CD4-positive, alpha-beta T cell (primary cell): ENCODE data around the gene MMS19. TPM values are rescaled to one million over a fixed set of nuclear protein-coding genes. Genes with fewer than 3 reads are reported as not detected.

Experiments used
- ATAC-seq: fragments of 200-7000 bp; cut with Tn5 transposase; one replicate; pipeline ENCODE4 v1.10.0; 2022; ENCODE audit warnings: mild to moderate bottlenecking; ENCODE audit not compliant: poor library complexity
- CTCF ChIA-PET: fragments of 350-600 bp; sonication (Branson Sonifier 250); formaldehyde crosslinking; loops from one replicate; lab custom pipeline; 2021; ENCODE audit warnings: antibody characterized with exemption, inconsistent platforms; lab: Charles Lee
- POLR2A ChIA-PET: fragments of 350-600 bp; sonication (Branson Sonifier 250); formaldehyde crosslinking; loops from one replicate; lab custom pipeline; 2021; ENCODE audit warnings: antibody characterized with exemption, inconsistent platforms; lab: Charles Lee
- DNase-seq, 14 experiments: peaks; one replicate each; pipeline ENCODE4 v3.0.0-alpha.2; 2013 to 2020; ENCODE audit warnings: mixed read lengths in 2 of 14
- H3K27ac ChIP-seq, 2 donors: one replicate each; pipeline versions ENCODE4 v1.5.1 to v1.7.0; 2013; ENCODE audit warnings: low read length in 2 of 2, low read depth in 1 of 2, mild to moderate bottlenecking in 1 of 2
- H3K27me3 ChIP-seq, 2 experiments: 1 replicate in 1 of 2; 2 replicates in 1 of 2; pipeline versions ENCODE4 v1.6.1 to v1.7.0; 2013; ENCODE audit warnings: low read length in 2 of 2, control low read depth in 1 of 2, mild to moderate bottlenecking in 1 of 2, moderate library complexity in 1 of 2; ENCODE audit not compliant: insufficient read depth in 2 of 2, control insufficient read depth in 1 of 2
- H3K36me3 ChIP-seq: one replicate; pipeline ENCODE4 v1.6.1; 2013; ENCODE audit warnings: low read length, control low read depth; ENCODE audit not compliant: insufficient read depth
- H3K4me1 ChIP-seq: one replicate; pipeline ENCODE4 v1.6.1; 2013; ENCODE audit warnings: low read length, control low read depth; ENCODE audit not compliant: insufficient read depth
- H3K4me3 ChIP-seq: one replicate; pipeline ENCODE4 v1.5.1; 2013; ENCODE audit warnings: mild to moderate bottlenecking, low read length, moderate library complexity
- H3K9me3 ChIP-seq, 2 experiments: 1 replicate in 1 of 2; 2 replicates in 1 of 2; pipeline versions ENCODE4 v1.6.1 to v1.7.0; 2013; ENCODE audit warnings: low read length in 2 of 2, mild to moderate bottlenecking in 2 of 2, control low read depth in 1 of 2, moderate library complexity in 1 of 2; ENCODE audit not compliant: control insufficient read depth in 1 of 2, insufficient read depth in 1 of 2
- H3K27ac Mint-ChIP-seq: one replicate; pipeline ENCODE4 v1.8.0; 2020; ENCODE audit warnings: mixed read lengths
- H3K27me3 Mint-ChIP-seq: one replicate; pipeline ENCODE4 v1.8.0; 2021; ENCODE audit warnings: mixed read lengths
- H3K36me3 Mint-ChIP-seq: one replicate; pipeline ENCODE4 v1.8.0; 2021; ENCODE audit warnings: low read depth, mixed read lengths
- H3K4me1 Mint-ChIP-seq: one replicate; pipeline ENCODE4 v1.8.0; 2021; ENCODE audit warnings: low read depth, mixed read lengths
- H3K4me3 Mint-ChIP-seq: one replicate; pipeline ENCODE4 v1.8.0; 2020; ENCODE audit warnings: mild to moderate bottlenecking, mixed read lengths
- H3K9me3 Mint-ChIP-seq: one replicate; pipeline ENCODE4 v1.8.0; 2020; ENCODE audit warnings: mixed read lengths
- intact Hi-C, 2 experiments: fragments of 100-400 bp; cut with DNase I in 1 of 2; cut with micrococcal nuclease in 1 of 2; formaldehyde crosslinking; loops; one replicate each; pipeline versions ENCODE4 v1.15.1 to v1.9.0; 2023 to 2025; cut with DNase I, micrococcal nuclease
- total RNA-seq, 174 experiments: library from RNA in 2 of 174; stranded (reverse) in 2 of 174; gene quantifications; one replicate each; pipeline ENCODE4 v1.2.3 and lab custom pipeline; 2021 to 2026
- TF ChIP-seq, protein P1 (sequence below): fragments of 200-600 bp; IDR thresholded peaks from one replicate; pipeline ENCODE4 v1.8.0; 2022; ENCODE audit warnings: antibody characterized with exemption, mild to moderate bottlenecking

Gene MMS19
- total RNA-seq, 2 experiments from 2014 or later = 58.4 to 65.7 TPM

DNA sequence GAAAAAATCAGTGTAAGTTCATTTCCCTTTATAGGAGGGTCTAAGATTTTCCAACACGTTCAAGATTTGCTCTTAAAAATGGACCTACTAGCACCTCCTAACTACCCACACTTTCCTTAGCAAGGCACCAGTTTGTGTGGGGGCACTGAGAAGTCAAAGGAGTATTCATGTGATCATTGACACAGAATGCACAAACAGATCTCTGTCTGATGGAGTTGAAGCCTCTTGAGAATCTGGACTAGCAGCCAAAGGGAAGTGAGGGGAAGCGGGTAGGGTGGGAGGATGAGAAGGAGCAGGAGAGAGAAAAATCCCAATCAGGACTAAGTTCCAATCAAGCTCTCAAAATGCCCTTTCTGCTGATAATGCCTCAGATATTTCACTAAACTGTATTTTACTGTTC, 4.1 kb downstream of the MMS19 start:
- peak overlapping the region; percentile 91 for H3K27ac Mint-ChIP-seq
- peaks cover 35% of the 10 kb centered on the region for H3K4me1 ChIP-seq

DNA sequence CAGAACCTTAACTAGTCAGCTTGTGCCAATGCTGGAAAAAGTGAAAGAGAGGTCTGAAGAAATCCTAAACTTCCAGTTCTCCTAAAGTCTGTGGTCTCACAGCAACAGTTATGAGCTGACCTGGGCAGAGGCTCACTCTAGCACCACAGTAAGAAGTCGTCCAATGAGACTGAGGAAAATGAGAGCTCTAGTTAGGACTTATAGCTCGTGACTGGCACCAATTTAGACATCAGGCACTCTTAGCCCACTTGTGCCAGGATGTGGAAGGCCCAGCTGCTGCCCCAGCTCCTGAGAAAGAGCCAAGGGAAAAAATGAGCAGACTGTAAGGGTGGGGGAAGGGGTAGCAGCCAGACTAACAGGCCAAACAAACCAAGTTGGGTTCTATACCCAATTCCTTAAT, 7.6 kb downstream of the MMS19 start:
- Histone ChIP-seq H3K36me3 (peaks cover 12% of the 10 kb centered on the region), H3K4me3 (no peak overlapping the region), H3K27me3 (no peaks in the 10 kb centered on the region), H3K9me3 (no peaks in the 10 kb centered on the region), H3K4me1 (peaks cover 16% of the 10 kb centered on the region), H3K27ac (no peak overlapping the region)
- TF ChIP-seq, protein P1, sequence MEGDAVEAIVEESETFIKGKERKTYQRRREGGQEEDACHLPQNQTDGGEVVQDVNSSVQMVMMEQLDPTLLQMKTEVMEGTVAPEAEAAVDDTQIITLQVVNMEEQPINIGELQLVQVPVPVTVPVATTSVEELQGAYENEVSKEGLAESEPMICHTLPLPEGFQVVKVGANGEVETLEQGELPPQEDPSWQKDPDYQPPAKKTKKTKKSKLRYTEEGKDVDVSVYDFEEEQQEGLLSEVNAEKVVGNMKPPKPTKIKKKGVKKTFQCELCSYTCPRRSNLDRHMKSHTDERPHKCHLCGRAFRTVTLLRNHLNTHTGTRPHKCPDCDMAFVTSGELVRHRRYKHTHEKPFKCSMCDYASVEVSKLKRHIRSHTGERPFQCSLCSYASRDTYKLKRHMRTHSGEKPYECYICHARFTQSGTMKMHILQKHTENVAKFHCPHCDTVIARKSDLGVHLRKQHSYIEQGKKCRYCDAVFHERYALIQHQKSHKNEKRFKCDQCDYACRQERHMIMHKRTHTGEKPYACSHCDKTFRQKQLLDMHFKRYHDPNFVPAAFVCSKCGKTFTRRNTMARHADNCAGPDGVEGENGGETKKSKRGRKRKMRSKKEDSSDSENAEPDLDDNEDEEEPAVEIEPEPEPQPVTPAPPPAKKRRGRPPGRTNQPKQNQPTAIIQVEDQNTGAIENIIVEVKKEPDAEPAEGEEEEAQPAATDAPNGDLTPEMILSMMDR = no peak
- Mint-ChIP-seq H3K27me3 (no peaks in the 10 kb centered on the region), H3K4me1 (peaks cover 50% of the 10 kb centered on the region), H3K36me3 (peaks cover 38% of the 10 kb centered on the region), H3K9me3 (no peaks in the 10 kb centered on the region), H3K4me3 (peak overlapping the region; percentile 51), H3K27ac (no peak overlapping the region)
- no peak for ATAC-seq
- intact Hi-C loops = loop anchor here in 1 of 2 experiments (10.0 kb wide), 1 partner anchor 1934 kb away; no protein-coding TSS in a partner anchor
- CTCF ChIA-PET = no interaction called here
- DNase-seq = no peak
- POLR2A ChIA-PET = interaction anchor here (0.6 to 1.4 kb wide), 3 partner anchors 8 to 73 kb away, joined by 3 to 5 read pairs (median 3); partner anchors contain the start of gene UBTD1

More for the DNA sequence above, 4.1 kb downstream of the MMS19 start:
- H3K36me3 ChIP-seq = peaks cover 5% of the 10 kb centered on the region
- Mint-ChIP-seq H3K27me3 (no peaks in the 10 kb centered on the region), H3K4me3 (peak overlapping the region; percentile 12), H3K9me3 (no peaks in the 10 kb centered on the region), H3K36me3 (peaks cover 40% of the 10 kb centered on the region), H3K4me1 (peaks cover 62% of the 10 kb centered on the region)
- H3K27me3 ChIP-seq = no peaks in the 10 kb centered on the region
- DNase-seq = no peak
- ATAC-seq = no peak
- intact Hi-C loops = loop anchor here (2.0 to 10.0 kb wide), 2 partner anchors 31 to 1931 kb away; no protein-coding TSS in a partner anchor
- no peak overlapping the region for H3K27ac ChIP-seq
- TF ChIP-seq, protein P1 = no peak
- no peaks in the 10 kb centered on the region for H3K9me3 ChIP-seq
- ChIA-PET CTCF (interaction anchor here (1.3 kb wide), 1 partner anchor 30 kb away, joined by 3 read pairs; no protein-coding TSS in a partner anchor), POLR2A (no interaction called here)
- H3K4me3 ChIP-seq = no peak overlapping the region

DNA sequence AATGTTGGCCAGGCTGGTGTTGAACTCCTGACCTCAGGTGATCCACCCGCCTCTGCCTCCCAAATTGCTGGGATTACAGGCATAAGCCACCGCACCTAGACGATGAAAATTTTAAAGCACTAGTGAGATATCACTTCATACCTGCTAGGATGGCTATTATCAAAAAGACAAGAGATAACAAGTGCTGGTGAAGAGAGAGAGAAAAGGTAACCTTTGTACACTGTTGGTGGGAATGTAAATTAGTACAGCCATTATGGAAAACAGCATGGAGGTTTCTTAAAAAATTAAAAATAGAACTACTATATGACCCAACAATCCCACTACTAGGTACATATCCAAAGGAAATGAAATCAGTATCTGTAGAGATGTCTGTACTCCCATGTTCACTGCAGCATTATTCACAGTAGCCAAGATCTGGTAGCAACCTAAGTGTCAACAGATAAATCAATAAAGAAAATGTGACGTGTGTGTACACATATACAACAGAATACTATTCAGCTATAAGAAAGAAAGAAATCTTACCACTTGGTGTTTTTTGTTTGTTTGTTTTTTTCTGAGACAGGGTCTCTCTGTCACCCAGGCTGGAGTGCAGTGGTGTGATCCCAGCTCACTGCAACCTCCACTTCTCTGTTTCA, 12.5 kb downstream of the MMS19 start:
- POLR2A ChIA-PET = no interaction called here
- intact Hi-C loops = no loop called here

More for the DNA sequence above, 12.5 kb downstream of the MMS19 start:
- TF ChIP-seq, protein P1 = no peak
- Histone ChIP-seq H3K27ac (no peak overlapping the region), H3K9me3 (no peaks in the 10 kb centered on the region), H3K4me1 (peaks cover 4% of the 10 kb centered on the region), H3K27me3 (no peaks in the 10 kb centered on the region), H3K4me3 (no peak overlapping the region), H3K36me3 (peaks cover 37% of the 10 kb centered on the region)
- H3K4me1 Mint-ChIP-seq = peaks cover 31% of the 10 kb centered on the region
- peaks cover 48% of the 10 kb centered on the region for H3K36me3 Mint-ChIP-seq
- no peak overlapping the region for H3K27ac Mint-ChIP-seq
- CTCF ChIA-PET = no interaction called here
- DNase-seq (no peak), ATAC-seq (no peak)
- H3K4me3 Mint-ChIP-seq = no peak overlapping the region
- H3K27me3 Mint-ChIP-seq = no peaks in the 10 kb centered on the region
- H3K9me3 Mint-ChIP-seq = no peaks in the 10 kb centered on the region
